ENCODE results near the gene PPIP5K2. TPM values are rescaled to one million over a fixed set of nuclear protein-coding genes. Genes with fewer than 3 reads are reported as not detected.

PPIP5K2 gene
- total and polyA plus RNA-seq, 4 donors = 9.7 to 38.6 (median 27.4) TPM

DNA sequence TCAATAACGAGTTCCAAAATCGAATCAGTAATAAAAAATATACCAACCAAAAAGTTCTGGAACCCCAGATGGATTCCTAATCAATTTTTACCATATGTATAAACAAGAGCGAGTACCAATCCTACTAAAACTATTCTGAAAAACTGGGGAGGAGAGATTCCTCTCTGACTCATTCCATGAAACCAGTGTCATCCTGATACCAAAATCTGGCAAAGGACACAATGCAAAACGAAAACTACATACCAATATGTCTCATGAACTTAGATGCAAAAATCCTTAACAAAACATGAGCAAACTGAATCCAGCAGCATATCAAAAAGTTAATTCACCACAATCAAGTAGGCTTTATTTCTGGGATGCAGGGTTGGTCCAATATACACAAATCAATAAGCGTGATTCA lies 108.0 kb downstream of the PPIP5K2 start:
- Histone ChIP-seq H3K4me1 (ENCODE audit: control insufficient read depth in 4 of 4, insufficient read depth in 4 of 4, low read length in 3 of 4) (no peaks in the 10 kb centered on the region), H3K9me3 (ENCODE audit: control insufficient read depth in 4 of 4, low read length in 3 of 4) (peaks cover 0 to 4% (median 0%) of the 10 kb centered on the region in 4 donors), H3K36me3 (ENCODE audit: control insufficient read depth in 4 of 4, insufficient read depth in 3 of 4, low read depth in 1 of 4, low read length in 3 of 4) (no peaks in the 10 kb centered on the region), H3K27me3 (ENCODE audit: control insufficient read depth in 4 of 4, insufficient read depth in 4 of 4, low read length in 3 of 4) (no peaks in the 10 kb centered on the region), H3K4me3 (ENCODE audit: low read depth in 1 of 3, low read length in 3 of 3) (no peak overlapping the region), H3K9ac (ENCODE audit: low read depth in 1 of 2, low read length in 2 of 2) (no peak overlapping the region), H3K27ac (ENCODE audit: low read depth in 1 of 2, low read length in 2 of 2) (no peak overlapping the region)
- 83% methylated on average over 5 of the region's 5 CpGs for WGBS
- TF ChIP-seq SP1 (IDR thresholded peaks at IDR 0.05) (no peak), HNF4A (conservative IDR thresholded peaks at IDR 0.05) (no peak), NR2F2 (IDR thresholded peaks at IDR 0.05) (no peak), TAF1 (conservative IDR thresholded peaks at IDR 0.05) (no peak)
- TF ChIP-seq, protein P1, sequence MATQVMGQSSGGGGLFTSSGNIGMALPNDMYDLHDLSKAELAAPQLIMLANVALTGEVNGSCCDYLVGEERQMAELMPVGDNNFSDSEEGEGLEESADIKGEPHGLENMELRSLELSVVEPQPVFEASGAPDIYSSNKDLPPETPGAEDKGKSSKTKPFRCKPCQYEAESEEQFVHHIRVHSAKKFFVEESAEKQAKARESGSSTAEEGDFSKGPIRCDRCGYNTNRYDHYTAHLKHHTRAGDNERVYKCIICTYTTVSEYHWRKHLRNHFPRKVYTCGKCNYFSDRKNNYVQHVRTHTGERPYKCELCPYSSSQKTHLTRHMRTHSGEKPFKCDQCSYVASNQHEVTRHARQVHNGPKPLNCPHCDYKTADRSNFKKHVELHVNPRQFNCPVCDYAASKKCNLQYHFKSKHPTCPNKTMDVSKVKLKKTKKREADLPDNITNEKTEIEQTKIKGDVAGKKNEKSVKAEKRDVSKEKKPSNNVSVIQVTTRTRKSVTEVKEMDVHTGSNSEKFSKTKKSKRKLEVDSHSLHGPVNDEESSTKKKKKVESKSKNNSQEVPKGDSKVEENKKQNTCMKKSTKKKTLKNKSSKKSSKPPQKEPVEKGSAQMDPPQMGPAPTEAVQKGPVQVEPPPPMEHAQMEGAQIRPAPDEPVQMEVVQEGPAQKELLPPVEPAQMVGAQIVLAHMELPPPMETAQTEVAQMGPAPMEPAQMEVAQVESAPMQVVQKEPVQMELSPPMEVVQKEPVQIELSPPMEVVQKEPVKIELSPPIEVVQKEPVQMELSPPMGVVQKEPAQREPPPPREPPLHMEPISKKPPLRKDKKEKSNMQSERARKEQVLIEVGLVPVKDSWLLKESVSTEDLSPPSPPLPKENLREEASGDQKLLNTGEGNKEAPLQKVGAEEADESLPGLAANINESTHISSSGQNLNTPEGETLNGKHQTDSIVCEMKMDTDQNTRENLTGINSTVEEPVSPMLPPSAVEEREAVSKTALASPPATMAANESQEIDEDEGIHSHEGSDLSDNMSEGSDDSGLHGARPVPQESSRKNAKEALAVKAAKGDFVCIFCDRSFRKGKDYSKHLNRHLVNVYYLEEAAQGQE (IDR thresholded peaks at IDR 0.05) = no peak
- TF ChIP-seq, protein P2, sequence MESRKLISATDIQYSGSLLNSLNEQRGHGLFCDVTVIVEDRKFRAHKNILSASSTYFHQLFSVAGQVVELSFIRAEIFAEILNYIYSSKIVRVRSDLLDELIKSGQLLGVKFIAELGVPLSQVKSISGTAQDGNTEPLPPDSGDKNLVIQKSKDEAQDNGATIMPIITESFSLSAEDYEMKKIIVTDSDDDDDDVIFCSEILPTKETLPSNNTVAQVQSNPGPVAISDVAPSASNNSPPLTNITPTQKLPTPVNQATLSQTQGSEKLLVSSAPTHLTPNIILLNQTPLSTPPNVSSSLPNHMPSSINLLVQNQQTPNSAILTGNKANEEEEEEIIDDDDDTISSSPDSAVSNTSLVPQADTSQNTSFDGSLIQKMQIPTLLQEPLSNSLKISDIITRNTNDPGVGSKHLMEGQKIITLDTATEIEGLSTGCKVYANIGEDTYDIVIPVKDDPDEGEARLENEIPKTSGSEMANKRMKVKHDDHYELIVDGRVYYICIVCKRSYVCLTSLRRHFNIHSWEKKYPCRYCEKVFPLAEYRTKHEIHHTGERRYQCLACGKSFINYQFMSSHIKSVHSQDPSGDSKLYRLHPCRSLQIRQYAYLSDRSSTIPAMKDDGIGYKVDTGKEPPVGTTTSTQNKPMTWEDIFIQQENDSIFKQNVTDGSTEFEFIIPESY (IDR thresholded peaks at IDR 0.05) = no peak
- TF ChIP-seq, protein P3, sequence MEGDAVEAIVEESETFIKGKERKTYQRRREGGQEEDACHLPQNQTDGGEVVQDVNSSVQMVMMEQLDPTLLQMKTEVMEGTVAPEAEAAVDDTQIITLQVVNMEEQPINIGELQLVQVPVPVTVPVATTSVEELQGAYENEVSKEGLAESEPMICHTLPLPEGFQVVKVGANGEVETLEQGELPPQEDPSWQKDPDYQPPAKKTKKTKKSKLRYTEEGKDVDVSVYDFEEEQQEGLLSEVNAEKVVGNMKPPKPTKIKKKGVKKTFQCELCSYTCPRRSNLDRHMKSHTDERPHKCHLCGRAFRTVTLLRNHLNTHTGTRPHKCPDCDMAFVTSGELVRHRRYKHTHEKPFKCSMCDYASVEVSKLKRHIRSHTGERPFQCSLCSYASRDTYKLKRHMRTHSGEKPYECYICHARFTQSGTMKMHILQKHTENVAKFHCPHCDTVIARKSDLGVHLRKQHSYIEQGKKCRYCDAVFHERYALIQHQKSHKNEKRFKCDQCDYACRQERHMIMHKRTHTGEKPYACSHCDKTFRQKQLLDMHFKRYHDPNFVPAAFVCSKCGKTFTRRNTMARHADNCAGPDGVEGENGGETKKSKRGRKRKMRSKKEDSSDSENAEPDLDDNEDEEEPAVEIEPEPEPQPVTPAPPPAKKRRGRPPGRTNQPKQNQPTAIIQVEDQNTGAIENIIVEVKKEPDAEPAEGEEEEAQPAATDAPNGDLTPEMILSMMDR (IDR thresholded peaks at IDR 0.05; ENCODE audit: low read depth, low read length, missing input control) = no peak
- no peak for DNase-seq (ENCODE audit: low spot score)

DNA sequence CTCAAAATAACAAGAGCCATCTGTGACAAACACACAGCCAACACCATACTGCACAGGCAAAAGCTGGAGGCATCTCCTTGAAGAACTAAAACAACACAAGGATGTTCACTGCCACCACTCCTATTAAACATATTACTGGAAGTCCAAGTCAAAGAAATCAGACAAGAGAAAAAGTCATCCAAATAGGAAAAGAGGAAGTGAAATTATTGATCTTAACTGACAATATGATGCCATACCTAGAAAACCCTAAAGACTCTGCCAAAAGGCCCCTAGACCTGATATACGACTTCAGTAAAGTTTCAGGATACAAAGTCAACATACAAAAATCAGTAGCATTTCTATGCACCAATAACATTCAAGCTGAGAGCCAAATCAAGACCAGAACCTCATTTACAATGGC lies 108.5 kb downstream of the PPIP5K2 start:
- H3K9ac ChIP-seq (ENCODE audit: low read depth in 1 of 2, low read length in 2 of 2) = no peak overlapping the region
- WGBS = 73% methylated on average over 1 of the region's 1 CpG

More for the DNA sequence above, 108.5 kb downstream of the PPIP5K2 start:
- DNase-seq (ENCODE audit: low spot score) = no peak
- Histone ChIP-seq H3K4me1 (ENCODE audit: control insufficient read depth in 4 of 4, insufficient read depth in 4 of 4, low read length in 3 of 4) (no peaks in the 10 kb centered on the region), H3K4me3 (ENCODE audit: low read depth in 1 of 3, low read length in 3 of 3) (no peak overlapping the region), H3K36me3 (ENCODE audit: control insufficient read depth in 4 of 4, insufficient read depth in 3 of 4, low read depth in 1 of 4, low read length in 3 of 4) (no peaks in the 10 kb centered on the region), H3K27ac (ENCODE audit: low read depth in 1 of 2, low read length in 2 of 2) (no peak overlapping the region), H3K9me3 (ENCODE audit: control insufficient read depth in 4 of 4, low read length in 3 of 4) (peaks cover 0 to 4% (median 0%) of the 10 kb centered on the region in 4 donors), H3K27me3 (ENCODE audit: control insufficient read depth in 4 of 4, insufficient read depth in 4 of 4, low read length in 3 of 4) (no peaks in the 10 kb centered on the region)
- TF ChIP-seq, protein P4, sequence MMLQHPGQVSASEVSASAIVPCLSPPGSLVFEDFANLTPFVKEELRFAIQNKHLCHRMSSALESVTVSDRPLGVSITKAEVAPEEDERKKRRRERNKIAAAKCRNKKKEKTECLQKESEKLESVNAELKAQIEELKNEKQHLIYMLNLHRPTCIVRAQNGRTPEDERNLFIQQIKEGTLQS (IDR thresholded peaks at IDR 0.05) = no peak
- TF ChIP-seq RAD21 (IDR thresholded peaks at IDR 0.05) = no peak
- no peak for TF ChIP-seq FOXA2 (IDR thresholded peaks at IDR 0.05)
- no peak for TF ChIP-seq EGR1 (IDR thresholded peaks at IDR 0.05; ENCODE audit: low read depth in 2 of 2)
- TF ChIP-seq, protein P3 (IDR thresholded peaks at IDR 0.05; ENCODE audit: low read depth, low read length, missing input control) = no peak
- TF ChIP-seq YY1 (IDR thresholded peaks at IDR 0.05) = no peak
- TF ChIP-seq TAF1 (conservative IDR thresholded peaks at IDR 0.05) = no peak
- TF ChIP-seq, protein P2 (IDR thresholded peaks at IDR 0.05) = no peak

All from liver (tissue), 9 donors.